ENCODE data around the gene DENND6A. TPM values are rescaled to one million over a fixed set of nuclear protein-coding genes. Genes with fewer than 3 reads are reported as not detected.
A peak's percentile ranks its signal among the peaks of the same experiment; 100 is the strongest.
"Not testable (repeated sequence)": the region's sequence is repeated elsewhere in the genome, so short reads cannot be mapped to it uniquely, and the experiment has no call there.

The DENND6A gene
- total RNA-seq, 1 donor from 2014 or later, result 18.8 TPM

DNA sequence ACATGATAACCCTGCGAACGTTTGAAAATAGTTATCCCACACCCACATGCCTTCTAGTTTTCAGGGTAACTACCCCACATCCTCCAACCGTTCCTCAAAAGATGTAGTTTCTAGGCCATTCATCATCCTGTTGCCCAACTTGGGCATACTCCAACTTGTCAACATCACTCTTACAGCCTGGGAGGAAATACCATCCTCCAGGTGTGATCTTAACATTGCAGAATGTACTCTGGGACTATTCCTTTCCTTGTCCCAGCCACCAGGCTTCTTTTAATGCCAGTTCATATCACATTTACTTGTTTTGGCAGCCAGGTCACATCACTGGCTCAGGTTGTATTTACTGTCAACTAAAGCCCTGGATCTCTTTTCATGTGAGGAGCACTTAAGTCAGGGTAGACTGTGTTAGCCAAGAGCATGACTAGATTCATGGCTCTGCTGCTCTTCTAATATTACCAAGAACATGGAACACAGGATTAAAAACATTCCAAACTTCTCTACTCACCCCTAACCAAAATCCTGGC is 4.0 kb upstream of the DENND6A start:
- no peak for DNase-seq (ENCODE audit: low read depth in 2 of 2)

- no peak for DNase-seq (ENCODE audit: low read depth in 2 of 2)
These were observed 1.3 kb upstream of the DENND6A start for GRCh38 chr3:57694146-57694545.

DNA sequence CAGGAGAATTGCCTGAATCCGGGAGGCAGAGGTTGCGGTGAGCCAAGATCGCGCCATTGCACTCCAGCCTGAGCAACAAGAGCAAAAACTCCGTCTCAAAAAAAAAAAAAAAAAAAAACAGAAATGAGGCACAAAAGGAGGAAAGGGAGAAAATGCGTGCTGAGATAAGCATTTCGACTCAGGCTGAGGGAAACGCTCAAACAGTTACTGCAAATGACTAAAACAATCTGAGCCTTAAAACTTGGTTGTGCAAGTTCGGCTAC is 813 bp downstream of the DENND6A start:
- not testable (repeated sequence) for DNase-seq (ENCODE audit: low read depth in 2 of 2)

- DNase-seq (ENCODE audit: low read depth in 2 of 2), result peak; percentile 7 to 26
These were observed 1.3 kb downstream of the DENND6A start for GRCh38 chr3:57691411-57692132.

DNA sequence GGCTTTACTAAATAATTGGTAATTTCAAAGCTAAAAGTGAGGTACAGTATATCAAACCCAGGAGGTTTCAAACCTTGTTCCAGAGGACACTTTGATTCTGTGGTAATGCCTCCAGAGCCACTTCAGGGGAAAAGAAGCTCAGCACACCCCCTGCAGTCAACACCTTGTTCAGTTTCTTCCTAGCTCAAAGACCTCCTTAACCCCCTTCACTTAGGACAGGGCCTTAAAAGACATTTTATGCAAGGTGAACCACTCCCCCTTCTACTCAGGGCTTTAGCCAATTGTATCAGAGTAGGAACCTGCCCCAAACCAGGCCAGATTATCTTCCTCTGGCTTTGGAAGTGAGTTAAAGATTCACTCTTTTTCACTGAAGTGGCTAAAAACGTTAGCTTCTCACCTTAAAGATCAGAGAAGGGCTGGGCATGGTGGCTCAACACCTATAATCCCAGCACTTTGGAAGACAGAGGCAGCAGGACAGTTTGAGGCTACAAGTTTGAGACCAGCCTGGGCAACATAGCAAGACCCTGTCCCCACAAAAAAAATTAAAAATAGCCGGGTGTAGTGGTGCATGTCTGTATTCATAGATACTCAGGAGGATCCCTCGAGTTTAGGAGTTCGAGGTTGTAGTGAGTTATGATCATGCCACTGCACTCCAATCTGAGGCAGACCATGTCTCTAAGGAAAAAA is 3.4 kb downstream of the DENND6A start:
- DNase-seq (ENCODE audit: low read depth in 2 of 2), result no peak

DNA sequence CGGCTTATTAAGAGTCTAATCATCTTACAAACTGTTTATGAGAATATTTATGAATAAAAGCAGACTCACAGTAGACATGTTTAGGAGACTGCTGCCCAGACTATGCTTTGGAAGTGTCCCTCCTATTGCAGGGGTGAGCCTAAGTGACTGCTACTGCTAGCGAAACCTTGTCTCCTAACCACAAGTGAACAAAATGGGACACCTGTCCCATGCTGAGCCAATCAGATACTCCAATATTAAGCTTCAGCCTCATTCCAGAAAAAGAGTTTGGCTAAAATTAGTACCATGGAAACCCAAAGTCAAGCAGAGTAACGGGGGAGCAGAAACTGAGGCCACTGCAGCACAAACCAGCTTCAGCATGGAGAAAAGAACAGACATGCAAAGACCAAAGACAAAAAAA is 4.6 kb downstream of the DENND6A start:
- no peak for DNase-seq (ENCODE audit: low read depth in 2 of 2)

DNA sequence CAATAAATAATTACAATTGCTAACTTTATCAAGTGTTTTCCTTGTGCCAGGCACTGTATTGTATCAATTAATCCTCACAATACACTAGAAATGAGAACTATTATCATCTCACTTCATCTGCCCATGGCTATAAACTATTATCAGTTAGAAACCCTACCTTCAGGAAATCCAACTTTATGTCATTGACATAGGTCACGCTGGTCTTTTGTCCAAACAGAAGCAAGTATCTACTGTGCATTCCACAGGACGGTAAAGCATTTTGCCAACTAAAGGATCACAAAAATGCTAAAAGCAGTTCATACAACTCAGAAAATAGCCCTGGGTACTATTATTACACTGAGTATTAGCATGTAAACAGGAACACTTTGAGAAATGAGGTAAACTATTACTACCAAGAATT is 9.6 kb downstream of the DENND6A start:
- peak; percentile 8 to 76 for DNase-seq (ENCODE audit: low read depth in 2 of 2)

DNA sequence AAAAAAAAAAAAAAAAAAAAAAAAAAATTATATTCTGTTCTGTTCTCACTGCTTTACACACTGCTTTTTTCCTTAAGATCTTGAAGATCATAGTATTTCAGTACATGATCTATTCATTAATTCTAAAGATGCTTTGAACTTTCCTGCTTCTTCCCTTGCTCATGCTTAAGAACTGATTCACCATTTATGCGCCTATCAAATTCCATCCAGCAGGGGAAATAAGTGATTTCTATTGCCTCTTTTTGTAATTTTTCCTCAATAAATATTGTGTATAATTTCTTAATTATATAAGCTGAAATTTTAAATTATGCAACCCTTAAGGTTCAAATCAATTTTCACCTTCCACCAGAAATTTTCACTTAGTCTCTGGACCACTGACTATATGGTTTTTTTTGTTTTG is 10.6 kb downstream of the DENND6A start:
- no peak for DNase-seq (ENCODE audit: low read depth in 2 of 2)

DNA sequence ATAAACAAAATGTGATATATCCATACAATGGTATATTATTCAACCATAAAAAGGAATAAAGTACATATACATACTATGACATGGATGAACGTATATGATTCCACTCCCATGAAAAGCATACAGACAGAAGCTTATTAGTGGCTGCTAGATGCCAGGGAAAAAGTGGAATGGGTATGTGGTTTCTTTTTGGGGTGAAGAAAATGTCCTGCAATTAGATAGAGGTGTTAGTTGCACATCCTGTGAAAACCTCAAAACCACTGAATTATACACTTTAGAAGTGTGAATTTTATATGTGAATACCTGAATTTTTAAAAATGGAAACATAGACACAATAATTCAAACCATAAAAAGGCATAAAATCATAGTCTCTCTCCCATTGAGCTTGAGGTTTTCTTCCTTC is 11.2 kb downstream of the DENND6A start:
- no peak for DNase-seq (ENCODE audit: low read depth in 2 of 2)

DNA sequence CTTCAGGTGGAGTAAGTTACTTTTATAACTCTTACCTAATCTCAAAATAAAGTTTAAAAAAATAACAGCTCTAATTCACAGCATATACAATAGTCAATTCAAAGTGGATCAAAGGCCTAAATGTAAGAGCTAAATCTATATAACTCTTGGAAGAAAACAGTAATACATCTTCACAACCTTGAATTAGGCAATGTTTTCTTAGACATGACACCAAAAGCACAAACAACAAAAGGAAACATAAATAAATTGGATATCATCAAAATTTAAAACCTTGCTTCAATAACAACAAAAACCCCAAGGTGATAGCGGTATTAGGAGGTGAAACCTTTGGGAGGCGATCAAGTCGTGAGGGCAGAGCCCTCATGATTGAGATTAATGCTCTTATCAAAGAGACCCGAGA is 12.8 kb downstream of the DENND6A start:
- no peak for DNase-seq (ENCODE audit: low read depth in 2 of 2)

GRCh38 chr3:57675530-57675929 is 17.3 kb downstream of the DENND6A start:
- no peak for DNase-seq (ENCODE audit: low read depth in 2 of 2)

GRCh38 chr3:57673156-57673555 is 19.7 kb downstream of the DENND6A start:
- no peak for DNase-seq (ENCODE audit: low read depth in 2 of 2)

DNA sequence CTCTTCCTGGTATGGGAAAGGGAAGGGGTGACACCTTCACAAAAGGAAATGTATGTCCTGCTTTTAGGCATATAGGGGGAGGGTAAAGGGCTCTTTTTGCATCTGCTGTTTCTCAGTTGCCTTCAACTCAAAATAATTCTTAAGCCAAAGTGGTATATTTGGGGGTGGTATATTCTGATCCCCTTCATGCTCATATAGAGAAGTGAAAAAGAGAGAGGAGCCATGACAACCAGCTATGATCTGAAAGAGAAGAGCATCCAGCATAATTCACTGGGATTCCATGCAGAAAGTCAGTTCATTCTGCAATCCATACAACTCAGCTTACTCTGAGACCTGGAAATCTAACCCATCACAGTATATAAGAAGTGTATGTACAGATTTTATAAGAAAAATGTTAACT is 22.3 kb downstream of the DENND6A start:
- peak in 1 of 2 donors; percentile 9 for DNase-seq (ENCODE audit: low read depth in 2 of 2)

GRCh38 chr3:57661404-57661803 is 31.5 kb downstream of the DENND6A start:
- no peak for DNase-seq (ENCODE audit: low read depth in 2 of 2)

DNA sequence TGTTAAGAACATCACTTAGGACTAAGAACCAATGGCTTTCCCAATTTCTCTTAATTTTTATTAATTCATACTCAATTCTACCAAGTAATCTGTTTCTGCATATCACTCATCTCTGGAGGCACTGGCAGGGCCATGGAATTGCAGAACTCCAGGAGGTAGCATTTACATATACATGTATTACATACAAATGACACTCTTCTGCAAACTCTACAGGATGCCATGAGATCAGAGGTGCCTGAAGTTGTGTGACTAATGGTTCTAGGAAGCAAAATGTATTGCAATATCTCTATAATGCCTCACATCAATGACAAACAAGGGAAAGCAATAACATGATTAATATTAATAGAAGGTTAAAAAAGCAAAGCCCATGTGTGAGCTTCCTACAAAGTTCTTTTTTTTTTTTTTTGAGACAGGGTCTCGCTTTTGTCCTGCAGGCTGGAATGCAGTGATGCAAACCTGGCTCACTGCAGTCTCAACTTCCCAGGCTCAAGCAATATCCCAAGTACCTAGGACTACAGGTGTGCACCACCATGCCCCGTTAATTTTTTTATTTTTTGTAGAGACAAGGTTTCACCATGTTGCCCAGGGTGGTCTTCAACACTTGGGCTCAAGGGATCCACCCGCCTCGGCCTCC is 33.0 kb downstream of the DENND6A start:
- DNase-seq (ENCODE audit: low read depth in 2 of 2), result peak; percentile 18 to 28

- peak; percentile 20 to 71 for DNase-seq (ENCODE audit: low read depth in 2 of 2)
These were observed 33.7 kb downstream of the DENND6A start for GRCh38 chr3:57659004-57659673.

DNA sequence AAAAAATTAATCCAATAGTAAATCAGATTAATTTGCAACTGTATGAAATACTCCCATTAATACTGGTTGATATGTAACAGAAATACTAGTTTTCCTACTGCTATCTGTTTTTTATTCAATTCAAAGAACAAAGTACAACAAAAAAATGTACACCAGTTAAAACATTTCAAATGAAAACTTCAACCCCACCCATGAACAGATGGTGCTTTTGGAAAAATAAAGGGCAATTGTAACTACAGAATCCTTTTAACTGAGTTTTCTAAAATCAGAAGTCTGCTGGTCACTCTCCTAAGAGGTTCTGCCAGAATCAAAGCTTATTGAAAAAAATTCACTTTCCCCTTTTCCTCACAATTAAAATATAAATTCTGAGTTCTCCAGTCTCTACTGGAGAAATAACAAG is 34.3 kb downstream of the DENND6A start:
- DNase-seq (ENCODE audit: low read depth in 2 of 2), result no peak

DNA sequence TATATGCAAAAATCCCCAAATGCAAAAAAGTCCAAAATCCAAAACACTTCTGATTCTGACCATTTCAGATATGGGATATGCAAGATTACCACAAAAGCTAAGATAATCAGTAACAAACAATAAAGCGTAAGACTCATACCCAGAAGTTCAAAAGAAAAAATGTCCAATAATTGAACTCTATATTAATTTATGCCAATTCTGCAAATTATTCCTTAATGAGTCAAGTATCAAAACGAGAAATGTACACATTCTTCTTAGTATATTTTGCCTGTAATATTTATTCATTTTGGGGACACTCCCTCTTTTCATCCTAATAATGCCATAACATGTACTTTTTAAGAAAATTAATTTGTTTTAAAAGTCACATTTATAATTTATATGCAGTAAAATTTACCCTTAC is 37.1 kb downstream of the DENND6A start:
- no peak for DNase-seq (ENCODE audit: low read depth in 2 of 2)

DNA sequence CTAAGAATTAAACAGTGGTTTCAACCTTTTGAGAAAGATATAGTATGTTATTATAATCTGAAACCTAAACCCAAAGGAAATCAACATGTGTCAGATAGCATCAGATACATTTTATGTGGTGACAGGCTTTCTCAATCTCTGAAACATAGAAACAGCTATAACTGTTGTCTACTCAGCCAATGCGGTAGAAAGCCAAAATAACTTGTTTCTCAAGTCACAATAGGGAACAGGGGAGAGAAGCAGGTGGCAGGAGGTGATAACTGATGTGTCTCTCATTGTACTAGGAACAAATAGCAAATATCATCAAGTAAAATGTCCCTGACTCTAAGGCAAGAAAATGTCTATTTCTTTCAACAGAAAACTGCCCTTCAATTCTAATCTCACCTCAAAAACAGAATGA is 38.6 kb downstream of the DENND6A start:
- DNase-seq (ENCODE audit: low read depth in 2 of 2), result no peak

DNA sequence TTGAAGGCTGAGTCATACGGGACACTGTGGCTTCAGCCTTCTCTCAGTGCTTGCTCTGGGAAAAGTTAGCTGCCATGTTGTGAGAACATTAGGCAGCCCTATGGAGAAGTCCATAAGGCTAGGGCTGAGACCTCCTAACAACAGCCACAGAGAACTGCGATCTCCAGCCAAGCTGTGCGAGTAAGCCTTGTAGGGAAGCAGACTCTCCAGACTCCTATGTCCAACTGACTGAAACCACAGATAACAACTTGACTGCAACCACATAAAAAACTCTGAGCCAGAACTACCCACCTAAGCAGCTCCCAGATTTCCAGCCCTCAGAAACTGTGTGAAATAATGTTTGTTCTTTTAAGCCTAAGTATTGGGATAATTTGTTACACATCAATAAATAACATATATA is 40.7 kb downstream of the DENND6A start:
- DNase-seq (ENCODE audit: low read depth in 2 of 2), result no peak

DNA sequence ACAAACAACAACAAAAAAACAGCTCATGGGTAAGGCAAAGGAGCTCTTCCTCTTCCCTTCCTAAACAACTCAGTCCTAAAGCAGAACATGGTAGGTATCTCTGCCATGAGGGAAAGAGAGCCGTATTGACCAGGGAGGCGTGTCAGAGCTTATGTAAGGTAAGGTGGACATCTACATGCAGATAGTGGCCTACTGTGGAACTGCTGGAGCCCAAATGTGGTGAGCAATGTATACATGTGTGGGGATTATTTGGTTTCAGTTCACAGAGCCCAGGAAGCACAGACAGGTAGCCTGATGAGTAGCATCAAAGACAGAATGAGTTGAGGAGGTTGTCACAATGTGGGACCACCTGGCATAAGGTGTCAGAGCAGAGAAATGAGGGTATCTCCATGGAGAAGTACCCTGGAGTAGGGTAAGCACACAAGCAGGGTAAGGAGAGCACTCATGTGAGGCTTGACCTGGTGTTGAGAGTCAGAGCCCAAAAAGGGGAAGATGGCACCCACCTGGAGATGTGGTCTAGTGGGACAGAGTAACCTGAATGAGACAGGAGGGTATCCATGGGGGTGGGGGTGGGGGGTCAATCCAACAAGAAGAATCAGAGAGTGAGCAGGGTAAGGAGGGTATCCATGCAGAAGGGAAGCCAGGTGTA is 45.5 kb downstream of the DENND6A start:
- DNase-seq (ENCODE audit: low read depth in 2 of 2), result no peak

GRCh38 chr3:57646723-57647122 is 46.2 kb downstream of the DENND6A start:
- peak; percentile 42 to 68 for DNase-seq (ENCODE audit: low read depth in 2 of 2)

All from lung microvascular endothelial cell (primary cell).